IMR-90 (cell line): ENCODE data around the gene CLDN6. TPM values are rescaled to one million over a fixed set of nuclear protein-coding genes. Genes with fewer than 3 reads are reported as not detected.

ENCODE experiments used
- ATAC-seq: fragments of 200-7000 bp; cut with Tn5 transposase; 2 replicates; pipeline ENCODE4 v1.9.1; 2020; ENCODE audit warnings: low read depth, mild to moderate bottlenecking, moderate library complexity
- BruUV-seq: library from RNA; stranded (reverse); fragments of 400-500 nt; replicated peaks from 2 replicates; lab custom pipeline; 2021; lab: Mats Ljungman, UMichigan
- CTCF ChIA-PET: fragments of 300-600 bp; formaldehyde crosslinking; extraction: SDS; loops from one replicate; lab custom pipeline; 2021; ENCODE audit warnings: antibody characterized with exemption; lab: Yijun Ruan, JAX
- POLR2A ChIA-PET: fragments of 300-600 bp; sonication (Branson Sonifier 250); formaldehyde crosslinking; loops from one replicate; lab custom pipeline; 2022; ENCODE audit warnings: antibody characterized with exemption; ENCODE audit not compliant: unreplicated experiment; lab: Charles Lee
- DNase-seq: peaks from one replicate; pipeline ENCODE4 v3.0.0; 2013
- H2AFZ ChIP-seq: replicated peaks from 2 replicates; pipeline ENCODE3; 2013; ENCODE audit warnings: low read length, mild to moderate bottlenecking; ENCODE audit not compliant: poor library complexity
- H2AK5ac ChIP-seq: 2 replicates; pipeline ENCODE4 v1.6.1; 2013; ENCODE audit warnings: low read depth, low read length, inconsistent platforms
- H2AK9ac ChIP-seq: replicated peaks from 2 replicates; pipeline ENCODE3; 2013; ENCODE audit warnings: mild to moderate bottlenecking, low read depth, low read length, moderate library complexity; ENCODE audit not compliant: poor library complexity
- H2BK120ac ChIP-seq: 2 replicates; pipeline ENCODE4 v1.6.1; 2013; ENCODE audit warnings: low read depth, low read length, inconsistent platforms
- H2BK15ac ChIP-seq: 3 replicates; pipeline ENCODE4 v1.6.1; 2013; ENCODE audit warnings: low read depth, low read length, inconsistent platforms
- H2BK20ac ChIP-seq: 2 replicates; pipeline ENCODE4 v1.6.1; 2013; ENCODE audit warnings: low read depth, mild to moderate bottlenecking, inconsistent platforms, low read length, moderate library complexity
- H2BK5ac ChIP-seq: 2 replicates; pipeline ENCODE4 v1.6.1; 2013; ENCODE audit warnings: mild to moderate bottlenecking, low read depth, low read length, inconsistent platforms; ENCODE audit not compliant: poor library complexity, severe bottlenecking
- H3K14ac ChIP-seq: replicated peaks from 2 replicates; pipeline ENCODE4 v1.6.1; 2013; ENCODE audit warnings: low read depth, low read length, inconsistent platforms
- H3K18ac ChIP-seq: 2 replicates; pipeline ENCODE4 v1.6.1; 2013; ENCODE audit warnings: low read depth, low read length, control low read depth
- H3K23ac ChIP-seq: 2 replicates; pipeline ENCODE4 v1.6.1; 2013; ENCODE audit warnings: low read depth, low read length, inconsistent platforms
- H3K27ac ChIP-seq: 2 replicates; pipeline ENCODE4 v1.5.1; 2013; ENCODE audit warnings: mild to moderate bottlenecking, control low read depth, low read length; ENCODE audit not compliant: insufficient read depth
- H3K27me3 ChIP-seq: 2 replicates; pipeline ENCODE4 v1.6.1; 2013; ENCODE audit warnings: low read length; ENCODE audit not compliant: control insufficient read depth, insufficient read depth
- H3K36me3 ChIP-seq: 2 replicates; pipeline ENCODE4 v1.6.1; 2013; ENCODE audit warnings: low read length, mixed read lengths; ENCODE audit not compliant: control insufficient read depth, insufficient read depth
- H3K4ac ChIP-seq: 2 replicates; pipeline ENCODE4 v1.6.1; 2013; ENCODE audit warnings: low read depth, low read length, inconsistent platforms
- H3K4me1 ChIP-seq: 2 replicates; pipeline ENCODE4 v1.6.1; 2013; ENCODE audit warnings: low read length, mixed read lengths; ENCODE audit not compliant: control insufficient read depth, insufficient read depth
- H3K4me2 ChIP-seq: 2 replicates; pipeline ENCODE4 v1.6.1; 2013; ENCODE audit warnings: low read depth, mild to moderate bottlenecking, control low read depth, low read length, moderate library complexity
- H3K4me3 ChIP-seq: 2 replicates; pipeline ENCODE4 v1.5.1; 2013; ENCODE audit warnings: low read depth, mild to moderate bottlenecking, control low read depth, low read length, moderate library complexity; ENCODE audit not compliant: insufficient read depth
- H3K56ac ChIP-seq: 2 replicates; pipeline ENCODE4 v1.6.1; 2013; ENCODE audit warnings: low read length, inconsistent platforms; ENCODE audit not compliant: insufficient read depth; ENCODE audit errors: extremely low read depth
- H3K79me1 ChIP-seq, 2 experiments: 2 replicates each; pipeline ENCODE4 v1.6.1; 2013; ENCODE audit warnings: low read length in 2 of 2, inconsistent platforms in 1 of 2, low read depth in 1 of 2
- H3K9ac ChIP-seq: 2 replicates; pipeline ENCODE4 v1.6.1; 2013; ENCODE audit warnings: low read depth, low read length, control low read depth
- H3K9me1 ChIP-seq: 2 replicates; pipeline ENCODE4 v1.6.1; 2013; ENCODE audit warnings: low read length, inconsistent platforms; ENCODE audit not compliant: insufficient read depth
- H3K9me3 ChIP-seq: 2 replicates; pipeline ENCODE4 v1.6.1; 2013; ENCODE audit warnings: low read length; ENCODE audit not compliant: control insufficient read depth, insufficient read depth
- H4K20me1 ChIP-seq: 2 replicates; pipeline ENCODE4 v1.6.1; 2013; ENCODE audit warnings: low read length, inconsistent platforms; ENCODE audit not compliant: insufficient read depth
- H4K5ac ChIP-seq: 2 replicates; pipeline ENCODE4 v1.6.1; 2013; ENCODE audit warnings: mild to moderate bottlenecking, low read depth, low read length, control low read depth
- H4K8ac ChIP-seq, 2 experiments: 2 replicates each; pipeline ENCODE4 v1.6.1; 2013; ENCODE audit warnings: low read depth in 2 of 2, low read length in 2 of 2, control low read depth in 1 of 2, inconsistent platforms in 1 of 2
- H4K91ac ChIP-seq: 2 replicates; pipeline ENCODE4 v1.6.1; 2013; ENCODE audit warnings: low read depth, low read length, inconsistent platforms; ENCODE audit not compliant: insufficient read depth
- BHLHE40 ChIP-seq: fragments of 150-350 bp; IDR thresholded peaks from 2 replicates; pipeline ENCODE4 v1.6.1; 2016; ENCODE audit warnings: mild to moderate bottlenecking, low read depth, low read length
- CEBPB ChIP-seq: IDR thresholded peaks from 2 replicates; pipeline ENCODE4 v1.6.1; 2012; ENCODE audit warnings: low read depth, low read length, improper control_type of control experiment
- CHD1 ChIP-seq: IDR thresholded peaks from 2 replicates; pipeline ENCODE4 v1.6.1; 2012; ENCODE audit warnings: low read depth, low read length, improper control_type of control experiment
- FOS ChIP-seq: fragments of 150-350 bp; IDR thresholded peaks from 2 replicates; pipeline ENCODE4 v1.6.1; 2016; ENCODE audit warnings: low read depth, low read length
- MAZ ChIP-seq: IDR thresholded peaks from 2 replicates; pipeline ENCODE4 v1.6.1; 2012; ENCODE audit warnings: low read depth, mild to moderate bottlenecking, low read length, improper control_type of control experiment, moderate library complexity, borderline replicate concordance
- NFE2L2 ChIP-seq: fragments of 150-350 bp; IDR thresholded peaks from 2 replicates; pipeline ENCODE4 v1.6.1; 2016; ENCODE audit warnings: low read depth, mild to moderate bottlenecking, low read length
- POLR2A ChIP-seq: IDR thresholded peaks from 2 replicates; pipeline ENCODE4 v1.6.1; 2012; ENCODE audit warnings: mild to moderate bottlenecking, low read depth, low read length
- RAD21 ChIP-seq: IDR thresholded peaks from 2 replicates; pipeline ENCODE4 v1.6.1; 2012; ENCODE audit warnings: low read length, improper control_type of control experiment
- SMC3 ChIP-seq: fragments of 150-350 bp; IDR thresholded peaks from 2 replicates; pipeline ENCODE4 v1.6.1; 2016; ENCODE audit warnings: low read depth, mild to moderate bottlenecking, antibody characterized with exemption, low read length, moderate library complexity
- WGBS, 2 experiments: methylation state at CpG; one replicate each; pipeline versions ENCODE4 v1.1.5 to v1.1.7; 2013; ENCODE audit warnings: missing lambda C conversion rate in 2 of 2; ENCODE audit not compliant: insufficient read length in 1 of 2; ENCODE audit errors: extremely low coverage in 2 of 2; 5-methylcytosine and 5-hydroxymethylcytosine counted together
- dilution Hi-C: fragments of 300-500 bp; cut with HindIII; formaldehyde crosslinking; loops from one replicate; pipeline ENCODE4 v1.14.3; 2018; ENCODE audit warnings: low sequenced_read_pairs; ENCODE audit not compliant: unreplicated experiment
- in situ Hi-C: fragments of 300-500 bp; cut with MboI; formaldehyde crosslinking; loops from 3 replicates; pipeline ENCODE4 v1.14.3; 2019; ENCODE audit warnings: low sequenced_read_pairs, inconsistent platforms, mixed read lengths
- intact Hi-C: fragments of 100-400 bp; cut with micrococcal nuclease; formaldehyde crosslinking; loops from 2 replicates; pipeline ENCODE4 v1.10.0; 2022
- polyA plus RNA-seq, 3 experiments: library from polyadenylated mRNA; depleted of rRNA; stranded (reverse); fragments of >200 nt; gene quantifications; 2 replicates each; pipeline ENCODE4 v1.2.3, GENCODE V29; 2012; ENCODE audit warnings: low replicate concordance in 1 of 3
- total RNA-seq: library from RNA; depleted of rRNA; stranded (reverse); fragments of >200 nt; gene quantifications from 2 replicates; pipeline ENCODE4 v1.2.3, GENCODE V29; 2012

Gene CLDN6
- total and polyA plus RNA-seq, 2 of the 4 experiments (the other 2 are of a cell fraction) = 0.14 TPM; not detected in 1

DNA sequence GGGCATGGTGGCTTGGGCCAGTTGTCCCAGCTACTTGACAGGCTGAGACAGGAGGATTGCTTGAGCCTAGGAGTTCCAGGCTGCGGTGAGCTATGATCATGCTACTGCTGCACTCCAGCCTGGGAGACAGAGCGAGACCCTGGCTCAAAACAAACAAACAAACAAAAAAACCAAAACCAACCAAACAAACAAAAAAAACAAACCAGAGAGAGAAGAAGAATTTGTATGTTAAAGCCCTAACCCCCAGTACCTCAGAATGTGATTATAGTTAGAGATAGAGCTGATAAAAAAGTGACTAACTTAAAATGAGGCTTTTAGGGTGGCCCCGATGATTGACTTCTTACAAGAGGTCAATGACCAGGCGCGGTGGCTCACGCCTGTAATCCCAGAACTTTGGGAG lies 26.7 kb upstream of the CLDN6 start (continued):
- no peak for TF ChIP-seq NFE2L2
- no peak for TF ChIP-seq SMC3
- no peak for TF ChIP-seq MAZ

DNA sequence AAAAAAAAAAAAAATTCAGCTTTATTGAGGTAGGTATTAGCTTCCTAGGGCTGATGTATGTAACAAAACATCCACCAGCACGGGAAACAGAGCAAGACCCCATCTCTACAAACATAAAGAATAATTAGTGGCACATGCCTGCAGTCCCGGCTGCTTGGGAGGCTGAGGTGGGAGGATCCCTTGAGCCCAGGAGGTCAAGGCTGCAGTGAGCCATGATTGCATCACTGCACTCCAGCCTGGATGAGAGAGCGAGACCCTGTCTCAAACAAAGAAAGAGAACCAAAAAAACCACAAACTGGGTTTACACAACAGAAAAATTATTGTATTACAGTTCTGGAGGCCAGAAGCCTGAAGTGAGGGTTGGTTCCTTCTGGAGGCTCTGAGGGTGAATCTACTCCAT lies 24.4 kb upstream of the CLDN6 start:
- no peak overlapping the region for H2BK5ac ChIP-seq
- H3K4me3 ChIP-seq = no peak overlapping the region
- BruUV-seq = no TSS peak
- H2AFZ ChIP-seq = no peak overlapping the region
- in situ Hi-C loops = no loop called here
- H4K20me1 ChIP-seq = no peaks in the 10 kb centered on the region
- H2BK15ac ChIP-seq = no peak overlapping the region
- H3K23ac ChIP-seq = no peak overlapping the region
- H3K9ac ChIP-seq = no peak overlapping the region
- H3K9me3 ChIP-seq = no peaks in the 10 kb centered on the region; the same call in 1 of the 2 replicates
- H3K18ac ChIP-seq = no peak overlapping the region
- WGBS, 2 experiments = no CpG with 5 or more reads among the region's 3 CpGs
- ATAC-seq (no peak), DNase-seq (no peak)
- intact Hi-C loops = no loop called here
- H2BK120ac ChIP-seq = no peak overlapping the region
- H3K79me1 ChIP-seq = no peaks in the 10 kb centered on the region
- no peaks in the 10 kb centered on the region for H3K36me3 ChIP-seq
- no peaks in the 10 kb centered on the region; the same call in 1 of the 2 replicates for H3K4me1 ChIP-seq
- H3K4ac ChIP-seq = no peak overlapping the region
- ChIA-PET POLR2A (no interaction called here), CTCF (interaction anchor here (1.0 to 1.5 kb wide), 3 partner anchors 11 to 38 kb away, joined by 3 to 4 read pairs (median 4); no protein-coding TSS in a partner anchor)
- H3K4me2 ChIP-seq = no peak overlapping the region
- no peak overlapping the region for H2AK9ac ChIP-seq
- no peak overlapping the region for H4K8ac ChIP-seq
- no peak overlapping the region for H3K27ac ChIP-seq
- no peak overlapping the region for H4K91ac ChIP-seq
- dilution Hi-C loops = no loop called here
- H3K14ac ChIP-seq = no peak overlapping the region
- H3K27me3 ChIP-seq = peaks cover 64% of the 10 kb centered on the region
- H2AK5ac ChIP-seq = no peak overlapping the region
- H3K9me1 ChIP-seq = no peaks in the 10 kb centered on the region
- no peak overlapping the region for H2BK20ac ChIP-seq
- H4K5ac ChIP-seq = no peak overlapping the region
- H3K56ac ChIP-seq = no peak overlapping the region
- TF ChIP-seq CHD1 (no peak), BHLHE40 (no peak), CEBPB (0 out of 2 replicates have a peak, but pooled peaks have one; percentile 22), FOS (no peak), RAD21 (no peak), POLR2A (no peak)
